ENCODE data around the gene PHLDA1.

DNA sequence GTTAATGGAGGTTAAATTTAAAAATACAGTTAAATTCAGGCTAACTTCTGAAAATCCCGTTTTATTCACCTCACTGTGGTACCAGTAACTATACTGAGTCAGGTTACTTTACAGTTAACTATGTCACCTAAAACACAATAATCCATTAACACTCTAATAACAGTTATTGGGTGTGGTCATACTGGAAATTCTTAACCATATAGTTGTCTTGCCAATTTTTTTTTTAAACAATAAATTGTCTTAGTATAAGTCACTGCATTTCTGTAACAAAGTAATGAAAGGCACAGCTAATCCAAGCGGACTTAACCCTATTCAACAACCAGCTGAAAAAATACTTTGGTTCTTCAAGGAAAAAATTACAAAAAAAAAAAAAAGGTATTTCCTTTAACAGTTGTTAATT lies 16.2 kb upstream of the PHLDA1 start:
- TF ChIP-seq, protein P1, sequence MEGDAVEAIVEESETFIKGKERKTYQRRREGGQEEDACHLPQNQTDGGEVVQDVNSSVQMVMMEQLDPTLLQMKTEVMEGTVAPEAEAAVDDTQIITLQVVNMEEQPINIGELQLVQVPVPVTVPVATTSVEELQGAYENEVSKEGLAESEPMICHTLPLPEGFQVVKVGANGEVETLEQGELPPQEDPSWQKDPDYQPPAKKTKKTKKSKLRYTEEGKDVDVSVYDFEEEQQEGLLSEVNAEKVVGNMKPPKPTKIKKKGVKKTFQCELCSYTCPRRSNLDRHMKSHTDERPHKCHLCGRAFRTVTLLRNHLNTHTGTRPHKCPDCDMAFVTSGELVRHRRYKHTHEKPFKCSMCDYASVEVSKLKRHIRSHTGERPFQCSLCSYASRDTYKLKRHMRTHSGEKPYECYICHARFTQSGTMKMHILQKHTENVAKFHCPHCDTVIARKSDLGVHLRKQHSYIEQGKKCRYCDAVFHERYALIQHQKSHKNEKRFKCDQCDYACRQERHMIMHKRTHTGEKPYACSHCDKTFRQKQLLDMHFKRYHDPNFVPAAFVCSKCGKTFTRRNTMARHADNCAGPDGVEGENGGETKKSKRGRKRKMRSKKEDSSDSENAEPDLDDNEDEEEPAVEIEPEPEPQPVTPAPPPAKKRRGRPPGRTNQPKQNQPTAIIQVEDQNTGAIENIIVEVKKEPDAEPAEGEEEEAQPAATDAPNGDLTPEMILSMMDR (IDR thresholded peaks at IDR 0.05; ENCODE audit: extremely low read depth in 1 of 2, insufficient read depth in 1 of 2, low read depth in 1 of 2, low read length in 2 of 2): no peak
- no peak for TF ChIP-seq POLR2AphosphoS5 (IDR thresholded peaks at IDR 0.05; ENCODE audit: insufficient read depth, low read depth, low read length)
- TF ChIP-seq POLR2A (IDR thresholded peaks at IDR 0.05; ENCODE audit: low read depth, low read length): no peak
- TF ChIP-seq EZH2 (IDR thresholded peaks at IDR 0.05; ENCODE audit: borderline replicate concordance, low read depth, low read length, severe bottlenecking): no peak
- no peak for TF ChIP-seq GATA2 (IDR thresholded peaks at IDR 0.05; ENCODE audit: insufficient read depth, insufficient read length, low read depth, low read length)
- TF ChIP-seq, protein P2, sequence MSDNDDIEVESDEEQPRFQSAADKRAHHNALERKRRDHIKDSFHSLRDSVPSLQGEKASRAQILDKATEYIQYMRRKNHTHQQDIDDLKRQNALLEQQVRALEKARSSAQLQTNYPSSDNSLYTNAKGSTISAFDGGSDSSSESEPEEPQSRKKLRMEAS (IDR thresholded peaks at IDR 0.05; ENCODE audit: insufficient read depth, insufficient read length): no peak
- no peak for TF ChIP-seq JUN (IDR thresholded peaks at IDR 0.05; ENCODE audit: borderline replicate concordance, insufficient read depth, insufficient read length, low read depth)
